Stimulated activated CD4-positive, alpha-beta T cell treated with anti-CD3 and anti-CD28 coated beads, TNF-alpha, amount 100 ng/mL, for 48 hours (primary cell): ENCODE results near the gene RAPGEF5.

Experiments used
- DNase-seq, 3 donors: peaks; one replicate each; pipeline ENCODE4 v3.0.0-alpha.2; 2020; ENCODE audit warnings: low read depth in 3 of 3

Gene RAPGEF5

GRCh38 chr7:22219036-22219435 is 137.9 kb downstream of the RAPGEF5 start:
- no peak for DNase-seq

- no peak for DNase-seq
These were observed 140.0 kb downstream of the RAPGEF5 start for GRCh38 chr7:22216832-22217475.

- DNase-seq: no peak
These were observed 140.6 kb downstream of the RAPGEF5 start for GRCh38 chr7:22216309-22216708.

- DNase-seq: no peak
These were observed 143.0 kb downstream of the RAPGEF5 start for GRCh38 chr7:22214000-22214399.

- DNase-seq: no peak
These were observed 143.9 kb downstream of the RAPGEF5 start for GRCh38 chr7:22213081-22213480.

GRCh38 chr7:22210967-22211366 is 146.0 kb downstream of the RAPGEF5 start:
- DNase-seq: no peak

- DNase-seq: no peak
These were observed 146.6 kb downstream of the RAPGEF5 start for GRCh38 chr7:22210355-22210754.

GRCh38 chr7:22208799-22209198 is 148.2 kb downstream of the RAPGEF5 start:
- DNase-seq: no peak

GRCh38 chr7:22207724-22208225 is 149.2 kb downstream of the RAPGEF5 start:
- DNase-seq: no peak

- no peak for DNase-seq
These were observed 151.3 kb downstream of the RAPGEF5 start for GRCh38 chr7:22205631-22206030.

- no peak for DNase-seq
These were observed 152.6 kb downstream of the RAPGEF5 start for GRCh38 chr7:22204312-22204711.

GRCh38 chr7:22202141-22202540 is 154.8 kb downstream of the RAPGEF5 start:
- no peak for DNase-seq

GRCh38 chr7:22201186-22201880 is 155.6 kb downstream of the RAPGEF5 start:
- DNase-seq: no peak

- no peak for DNase-seq
These were observed 156.2 kb downstream of the RAPGEF5 start for GRCh38 chr7:22200777-22201176.

- DNase-seq: no peak
These were observed 156.7 kb downstream of the RAPGEF5 start for GRCh38 chr7:22200238-22200637.

- DNase-seq: no peak
These were observed 159.6 kb downstream of the RAPGEF5 start for GRCh38 chr7:22197376-22197775.

GRCh38 chr7:22196429-22196828 is 160.5 kb downstream of the RAPGEF5 start:
- no peak for DNase-seq

- DNase-seq: no peak
These were observed 161.4 kb downstream of the RAPGEF5 start for GRCh38 chr7:22195397-22196172.

GRCh38 chr7:22194658-22195273 is 162.2 kb downstream of the RAPGEF5 start:
- DNase-seq: no peak

GRCh38 chr7:22193450-22193983 is 163.4 kb downstream of the RAPGEF5 start:
- no peak for DNase-seq

- no peak for DNase-seq
These were observed 164.2 kb downstream of the RAPGEF5 start for GRCh38 chr7:22192801-22193200.

GRCh38 chr7:22190736-22191135 is 166.2 kb downstream of the RAPGEF5 start:
- no peak for DNase-seq
